AG04449 (cell line): ENCODE data around the gene CNOT6.
"Not testable (repeated sequence)": the region's sequence is repeated elsewhere in the genome, so short reads cannot be mapped to it uniquely, and the experiment has no call there.

Experiments
- CTCF ChIA-PET: fragments of 350-600 bp; formaldehyde crosslinking; extraction: SDS; loops from one replicate; lab custom pipeline; 2021; ENCODE audit warnings: antibody characterized with exemption; lab: Yijun Ruan, JAX
- POLR2A ChIA-PET: fragments of 400-600, 350-600 bp; formaldehyde crosslinking; extraction: SDS; loops from one replicate; lab custom pipeline; 2020; ENCODE audit warnings: antibody characterized with exemption, inconsistent platforms; lab: Yijun Ruan, JAX
- DNase-seq: peaks from one replicate; pipeline ENCODE4 v3.0.0-alpha.2; 2010; ENCODE audit warnings: low read depth, low spot score
- H3K4me3 ChIP-seq: 2 replicates; pipeline ENCODE4 v1.5.1; 2011; ENCODE audit warnings: low read depth, mild to moderate bottlenecking, control low read depth, low read length
- TF ChIP-seq, protein P1 (sequence below): IDR thresholded peaks from one replicate; pipeline ENCODE4 v1.5.1; 2011; ENCODE audit warnings: mild to moderate bottlenecking, moderate library complexity, low read length, control low read depth, inconsistent platforms; ENCODE audit not compliant: insufficient read depth; ENCODE audit errors: missing control alignments

Gene CNOT6

DNA sequence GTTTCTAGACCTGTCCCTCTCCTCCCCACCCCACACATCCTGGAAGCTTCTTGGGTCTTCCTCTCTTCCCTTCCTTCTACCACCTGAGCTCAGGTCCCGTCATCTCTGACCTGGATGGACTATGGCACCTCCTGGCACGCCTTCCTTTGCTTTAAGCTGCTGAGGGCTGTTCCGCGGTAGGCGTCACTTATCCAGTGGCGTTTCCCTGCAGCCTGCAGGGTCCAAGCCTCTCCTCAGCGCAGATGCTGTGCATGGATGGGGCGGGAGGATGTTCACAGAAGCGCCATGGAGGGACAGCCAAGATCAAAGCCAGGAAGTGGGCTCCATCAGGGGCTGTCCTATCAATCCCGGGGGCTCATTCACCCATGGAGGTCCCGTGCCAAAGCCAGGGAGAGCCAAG, 23.8 kb upstream of the CNOT6 start:
- POLR2A ChIA-PET: no interaction called here
- no peak for DNase-seq
- TF ChIP-seq, protein P1, sequence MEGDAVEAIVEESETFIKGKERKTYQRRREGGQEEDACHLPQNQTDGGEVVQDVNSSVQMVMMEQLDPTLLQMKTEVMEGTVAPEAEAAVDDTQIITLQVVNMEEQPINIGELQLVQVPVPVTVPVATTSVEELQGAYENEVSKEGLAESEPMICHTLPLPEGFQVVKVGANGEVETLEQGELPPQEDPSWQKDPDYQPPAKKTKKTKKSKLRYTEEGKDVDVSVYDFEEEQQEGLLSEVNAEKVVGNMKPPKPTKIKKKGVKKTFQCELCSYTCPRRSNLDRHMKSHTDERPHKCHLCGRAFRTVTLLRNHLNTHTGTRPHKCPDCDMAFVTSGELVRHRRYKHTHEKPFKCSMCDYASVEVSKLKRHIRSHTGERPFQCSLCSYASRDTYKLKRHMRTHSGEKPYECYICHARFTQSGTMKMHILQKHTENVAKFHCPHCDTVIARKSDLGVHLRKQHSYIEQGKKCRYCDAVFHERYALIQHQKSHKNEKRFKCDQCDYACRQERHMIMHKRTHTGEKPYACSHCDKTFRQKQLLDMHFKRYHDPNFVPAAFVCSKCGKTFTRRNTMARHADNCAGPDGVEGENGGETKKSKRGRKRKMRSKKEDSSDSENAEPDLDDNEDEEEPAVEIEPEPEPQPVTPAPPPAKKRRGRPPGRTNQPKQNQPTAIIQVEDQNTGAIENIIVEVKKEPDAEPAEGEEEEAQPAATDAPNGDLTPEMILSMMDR: no peak
- H3K4me3 ChIP-seq: no peak overlapping the region
- CTCF ChIA-PET: interaction anchor here (0.9 to 12.2 kb wide), 25 partner anchors 8 to 345 kb away, joined by 3 to 279 read pairs (median 5); partner anchors contain the start of genes GFPT2 and MAPK9

DNA sequence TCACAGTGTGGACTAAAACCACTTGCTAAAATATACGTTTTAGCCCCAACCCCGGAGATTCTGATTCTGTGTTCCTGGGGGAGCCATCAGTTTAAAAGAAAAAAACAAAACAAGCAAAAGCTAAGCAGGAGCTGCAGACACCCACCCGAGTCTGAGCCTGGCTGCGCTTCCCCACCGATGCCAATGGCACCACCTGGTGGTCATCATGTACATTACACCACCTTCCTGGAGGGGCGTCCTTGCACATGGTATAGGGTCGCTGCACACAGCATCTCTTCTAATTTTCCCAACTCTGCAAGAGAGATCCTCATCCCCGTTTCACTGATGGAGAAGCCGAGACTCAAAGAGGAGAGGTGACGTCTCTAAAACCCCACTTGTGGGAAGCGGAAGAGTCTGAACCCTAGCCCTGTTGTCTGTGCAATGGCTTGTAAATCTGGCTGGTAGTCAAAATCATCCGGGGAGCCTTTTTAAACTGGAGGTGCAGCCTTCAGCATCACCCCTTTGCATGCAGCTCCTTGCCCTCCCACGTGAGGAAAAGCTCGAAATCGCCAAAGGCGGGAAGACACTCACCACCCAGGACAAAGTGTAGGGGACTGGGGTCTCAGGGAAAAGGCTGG, 23.1 kb upstream of the CNOT6 start:
- ChIA-PET POLR2A (no interaction called here), CTCF (interaction anchor here (0.8 to 12.2 kb wide), 45 partner anchors 7 to 379 kb away, joined by 3 to 279 read pairs (median 4); partner anchors contain the start of genes GFPT2 and MAPK9)
- DNase-seq: no peak
- TF ChIP-seq, protein P1: peak; percentile 92
- no peak overlapping the region for H3K4me3 ChIP-seq

DNA sequence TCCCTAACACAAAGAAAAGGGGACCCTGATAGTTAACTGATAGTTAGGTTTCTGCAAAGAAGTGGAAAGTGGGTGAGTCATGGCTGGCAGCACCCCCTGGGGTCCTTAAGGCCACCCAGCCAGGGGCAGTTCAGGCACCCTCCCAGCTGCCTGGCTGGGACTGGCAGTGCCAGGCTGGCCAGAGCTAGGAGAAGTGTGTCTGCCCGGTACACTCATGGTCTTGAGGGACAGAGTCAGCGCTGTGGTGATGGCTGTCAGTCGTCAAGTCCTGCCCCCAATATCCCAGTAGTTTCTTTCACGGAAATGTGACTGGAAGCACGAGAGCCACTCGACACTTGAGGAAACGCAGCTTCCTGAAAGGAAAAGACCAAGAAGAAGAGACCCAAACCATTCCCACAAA, 22.3 kb upstream of the CNOT6 start:
- ChIA-PET POLR2A (interaction anchor here (0.7 kb wide), 1 partner anchor 11 kb away, joined by 3 read pairs; no protein-coding TSS in a partner anchor), CTCF (interaction anchor here (0.8 to 12.2 kb wide), 39 partner anchors 9 to 380 kb away, joined by 3 to 279 read pairs (median 4); partner anchors contain the start of genes GFPT2 and MAPK9)
- TF ChIP-seq, protein P1: no peak
- DNase-seq: no peak
- H3K4me3 ChIP-seq: no peak overlapping the region

DNA sequence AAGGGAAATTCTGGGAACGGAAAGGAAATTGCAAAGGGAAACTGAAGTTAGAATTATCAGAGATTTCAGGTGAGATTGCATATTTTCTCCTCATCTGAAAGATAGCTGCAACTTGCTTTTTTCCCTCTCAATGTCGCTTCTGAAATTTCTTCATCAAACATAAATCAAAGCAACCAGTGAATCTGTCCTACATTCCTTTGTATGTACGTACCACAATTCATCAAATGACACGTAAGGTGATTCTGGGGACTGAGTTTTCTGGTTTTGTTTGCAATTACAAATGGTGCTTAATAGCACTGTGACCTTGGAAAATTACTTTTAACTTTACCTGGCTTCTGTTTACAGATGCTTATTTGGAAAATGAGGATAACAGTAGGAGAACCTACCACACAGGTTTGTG, 21.9 kb upstream of the CNOT6 start:
- CTCF ChIA-PET: interaction anchor here (0.9 to 12.2 kb wide), 28 partner anchors 8 to 380 kb away, joined by 3 to 279 read pairs (median 5); partner anchors contain the start of genes GFPT2 and MAPK9
- no peak overlapping the region for H3K4me3 ChIP-seq
- no peak for DNase-seq
- TF ChIP-seq, protein P1: no peak
- POLR2A ChIA-PET: interaction anchor here (0.7 kb wide), 1 partner anchor 12 kb away, joined by 3 read pairs; no protein-coding TSS in a partner anchor

DNA sequence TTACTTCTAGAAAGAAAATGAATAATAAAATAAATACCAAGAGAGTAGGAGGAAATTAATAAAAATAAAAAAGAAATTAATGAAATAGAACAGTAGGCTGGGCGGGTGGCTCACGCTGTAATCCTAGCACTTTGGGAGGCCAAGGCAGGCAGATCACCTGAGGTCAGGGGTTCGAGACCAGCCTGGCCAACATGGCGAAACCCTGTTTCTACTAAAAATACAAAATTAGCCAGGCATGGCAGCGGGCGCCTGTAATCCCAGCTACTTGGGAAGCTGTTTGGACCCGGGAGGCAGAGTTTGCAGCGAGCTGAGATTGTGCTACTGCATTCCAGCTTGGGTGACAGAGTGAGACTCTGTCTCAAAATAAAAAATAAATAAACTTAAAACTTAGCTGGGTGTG, 20.8 kb upstream of the CNOT6 start:
- POLR2A ChIA-PET, DNase-seq, H3K4me3 ChIP-seq: not testable (repeated sequence)
- CTCF ChIA-PET: interaction anchor here (1.0 to 12.2 kb wide), 12 partner anchors 7 to 349 kb away, joined by 4 to 279 read pairs (median 6); partner anchors contain the start of gene MAPK9

DNA sequence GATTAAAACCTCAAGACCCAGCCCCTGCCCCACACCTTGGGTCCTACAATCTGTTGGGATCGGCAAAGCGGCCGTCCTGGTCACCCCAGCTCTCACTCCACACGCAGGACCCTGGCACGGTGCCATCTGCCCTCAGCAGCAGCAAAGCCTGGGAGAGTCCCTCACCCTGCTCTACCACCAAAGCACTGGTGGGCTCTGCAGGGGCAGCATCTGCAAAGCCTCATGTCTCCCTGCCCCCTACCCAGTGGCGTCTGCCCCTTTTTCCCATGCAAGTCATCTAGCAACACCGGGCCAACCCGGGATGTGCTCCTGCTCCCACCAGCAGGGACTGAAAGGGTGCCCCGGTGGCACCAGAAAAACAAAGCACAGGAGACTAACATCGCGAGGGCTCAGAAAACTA, 19.6 kb upstream of the CNOT6 start:
- DNase-seq: no peak
- CTCF ChIA-PET: interaction anchor here (1.1 to 12.2 kb wide), 2 partner anchors 182 to 266 kb away, joined by 4 to 279 read pairs; partner anchors contain the start of gene MAPK9
- TF ChIP-seq, protein P1: no peak
- no peak overlapping the region for H3K4me3 ChIP-seq
- POLR2A ChIA-PET: no interaction called here

DNA sequence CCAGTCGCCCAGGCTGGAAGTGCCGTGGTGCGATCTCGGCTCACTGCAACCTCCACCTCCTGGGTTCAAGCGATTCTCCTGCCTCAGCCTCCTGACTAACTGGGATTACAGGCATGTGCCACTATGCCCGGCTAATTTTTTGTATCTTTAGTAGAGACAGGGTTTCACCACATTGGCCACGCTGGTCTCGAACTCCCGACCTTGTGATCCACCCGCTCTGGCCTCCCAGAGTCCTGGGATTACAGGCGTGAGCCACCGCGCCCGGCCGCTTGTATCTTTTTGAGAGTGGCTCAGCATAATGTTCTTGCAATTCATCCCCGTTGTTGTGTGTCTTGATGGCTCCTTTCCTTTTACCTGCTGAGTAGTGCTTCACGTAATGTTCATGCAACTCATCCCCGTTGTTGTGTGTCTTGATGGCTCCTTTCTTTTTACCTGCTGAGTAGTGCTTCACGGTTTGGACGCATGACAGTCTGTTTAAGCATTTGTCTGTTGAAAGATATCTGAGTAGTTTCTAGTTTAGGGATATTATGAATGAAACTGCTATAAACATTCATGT, 18.1 kb upstream of the CNOT6 start:
- CTCF ChIA-PET: interaction anchor here (1.6 kb wide), 1 partner anchor 182 kb away, joined by 4 read pairs; no protein-coding TSS in a partner anchor
- H3K4me3 ChIP-seq, POLR2A ChIA-PET, DNase-seq: not testable (repeated sequence)
